HL-60 (cell line): ENCODE measurements around the gene ZNF219.

Experiments used
- GABPA ChIP-seq: IDR thresholded peaks from 2 replicates; pipeline ENCODE4 v1.6.1; 2012; ENCODE audit warnings: low read depth
- POLR2AphosphoS5 ChIP-seq: IDR thresholded peaks from 2 replicates; pipeline ENCODE4 v1.6.1; 2012; ENCODE audit warnings: low read depth
- TF ChIP-seq, protein P1 (sequence below): IDR thresholded peaks from one replicate; pipeline ENCODE4 v1.5.1; 2011; ENCODE audit warnings: low read length, control low read depth, inconsistent platforms; ENCODE audit not compliant: insufficient read depth

DNA sequence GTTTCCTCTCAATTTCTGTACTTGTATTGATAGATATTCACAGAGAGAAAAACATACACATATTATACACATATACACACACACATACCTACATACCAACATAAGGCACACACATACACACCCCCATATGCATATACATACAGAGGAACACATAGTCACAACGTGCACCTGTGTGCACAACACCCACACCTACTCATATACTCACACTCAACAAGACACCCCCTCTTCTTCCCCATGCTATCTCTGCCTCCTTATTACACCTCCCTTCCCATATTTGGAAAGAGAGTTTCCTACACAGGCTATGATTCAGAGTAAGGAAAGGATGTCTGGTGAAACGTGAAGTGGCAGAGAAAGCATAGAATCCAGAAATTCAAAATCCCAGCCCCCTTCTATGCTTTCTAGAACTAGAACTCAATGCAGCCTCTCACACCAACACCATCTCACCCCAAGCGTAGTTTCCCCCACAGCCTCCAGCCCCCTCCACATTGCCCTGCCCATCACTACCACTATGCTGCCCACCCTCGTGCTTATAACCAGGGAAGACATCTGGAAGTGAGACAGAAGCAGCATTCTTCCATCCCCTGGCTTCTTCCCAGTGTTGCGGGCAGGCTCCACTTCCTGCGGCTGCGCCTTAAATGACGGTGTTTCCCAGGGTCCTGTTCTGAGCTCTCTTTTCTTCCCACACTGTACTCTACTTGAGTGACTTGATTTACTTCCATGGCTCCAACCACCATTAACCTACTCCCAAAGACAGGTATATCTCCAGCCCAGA, 38.4 kb downstream of the ZNF219 start:
- TF ChIP-seq, protein P1, sequence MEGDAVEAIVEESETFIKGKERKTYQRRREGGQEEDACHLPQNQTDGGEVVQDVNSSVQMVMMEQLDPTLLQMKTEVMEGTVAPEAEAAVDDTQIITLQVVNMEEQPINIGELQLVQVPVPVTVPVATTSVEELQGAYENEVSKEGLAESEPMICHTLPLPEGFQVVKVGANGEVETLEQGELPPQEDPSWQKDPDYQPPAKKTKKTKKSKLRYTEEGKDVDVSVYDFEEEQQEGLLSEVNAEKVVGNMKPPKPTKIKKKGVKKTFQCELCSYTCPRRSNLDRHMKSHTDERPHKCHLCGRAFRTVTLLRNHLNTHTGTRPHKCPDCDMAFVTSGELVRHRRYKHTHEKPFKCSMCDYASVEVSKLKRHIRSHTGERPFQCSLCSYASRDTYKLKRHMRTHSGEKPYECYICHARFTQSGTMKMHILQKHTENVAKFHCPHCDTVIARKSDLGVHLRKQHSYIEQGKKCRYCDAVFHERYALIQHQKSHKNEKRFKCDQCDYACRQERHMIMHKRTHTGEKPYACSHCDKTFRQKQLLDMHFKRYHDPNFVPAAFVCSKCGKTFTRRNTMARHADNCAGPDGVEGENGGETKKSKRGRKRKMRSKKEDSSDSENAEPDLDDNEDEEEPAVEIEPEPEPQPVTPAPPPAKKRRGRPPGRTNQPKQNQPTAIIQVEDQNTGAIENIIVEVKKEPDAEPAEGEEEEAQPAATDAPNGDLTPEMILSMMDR, result no peak
- TF ChIP-seq POLR2AphosphoS5 (no peak), GABPA (no peak)
